T-helper 1 cell treated with Interleukin-12 subunit alpha and Interleukin-12 subunit beta and Interleukin-4 antibody, amounts not matched to agents 30 ng/mL and 1 ng/mL, for 36 hours (primary cell): ENCODE data around the gene CLEC2L. TPM values are rescaled to one million over a fixed set of nuclear protein-coding genes. Genes with fewer than 3 reads are reported as not detected.

Experiments
- intact Hi-C: fragments of 100-400 bp; cut with micrococcal nuclease; formaldehyde crosslinking; loops from one replicate; pipeline ENCODE4 v1.15.1; 2024
- total RNA-seq: library from RNA; stranded (reverse); gene quantifications from 2 replicates; pipeline ENCODE4 v1.2.3, GENCODE V29; 2022

The CLEC2L gene
- total RNA-seq, 1 donor from 2014 or later = not detected

DNA sequence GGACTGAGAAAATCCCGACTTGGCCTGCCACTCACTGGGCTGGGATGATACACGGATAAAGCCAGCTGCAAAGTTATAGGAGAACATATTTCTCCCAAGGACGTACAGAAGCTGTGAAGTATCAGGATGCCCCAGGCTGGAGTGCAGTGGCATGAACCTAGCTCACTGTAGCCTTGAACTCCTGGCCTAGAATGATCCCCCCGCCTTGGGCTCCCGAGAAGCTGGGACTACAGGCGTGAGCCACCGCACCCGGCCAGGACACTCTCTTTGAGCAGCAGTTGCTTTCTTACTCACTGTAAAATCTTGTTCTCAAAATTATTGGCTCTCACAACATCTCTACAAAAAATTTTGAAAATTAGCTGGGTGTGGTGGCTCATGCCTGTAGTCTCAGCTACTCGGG is 50.4 kb downstream of the CLEC2L start:
- intact Hi-C loops = no loop called here

DNA sequence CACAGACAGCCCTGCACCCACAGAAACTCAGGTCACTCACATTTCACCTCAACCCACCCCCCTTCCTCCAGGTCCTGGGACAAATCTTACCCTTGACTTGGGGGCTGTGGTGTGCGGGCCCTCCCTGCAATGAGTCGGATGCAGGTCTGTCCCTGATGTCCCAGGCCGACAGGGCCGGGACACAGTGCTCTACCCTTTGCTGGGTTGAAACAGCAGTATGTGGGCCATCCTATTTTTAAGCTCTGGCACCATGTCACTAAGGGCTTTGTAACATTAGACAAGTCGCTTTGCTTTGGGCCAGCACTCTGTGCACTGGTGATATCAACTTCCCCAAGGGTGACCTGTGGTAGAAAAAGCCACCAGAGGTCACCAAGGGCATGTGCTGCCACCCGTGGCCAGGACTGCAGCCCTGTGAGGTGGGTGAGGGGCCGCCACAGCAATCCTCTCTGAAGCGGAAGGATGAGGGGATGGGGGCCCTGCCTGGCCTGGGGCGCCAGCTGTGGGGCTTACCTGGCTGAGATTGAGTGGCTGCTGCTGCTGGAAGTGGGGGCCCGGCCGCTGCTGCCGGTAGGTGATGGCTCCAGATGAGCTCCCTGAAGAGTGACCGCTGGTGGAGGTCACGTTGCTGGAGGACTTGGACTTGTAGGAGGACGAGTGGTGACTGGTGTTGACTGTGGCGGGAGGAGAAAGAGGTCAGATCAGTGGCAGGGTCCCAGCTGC is 51.3 kb downstream of the CLEC2L start:
- intact Hi-C loops = no loop called here

DNA sequence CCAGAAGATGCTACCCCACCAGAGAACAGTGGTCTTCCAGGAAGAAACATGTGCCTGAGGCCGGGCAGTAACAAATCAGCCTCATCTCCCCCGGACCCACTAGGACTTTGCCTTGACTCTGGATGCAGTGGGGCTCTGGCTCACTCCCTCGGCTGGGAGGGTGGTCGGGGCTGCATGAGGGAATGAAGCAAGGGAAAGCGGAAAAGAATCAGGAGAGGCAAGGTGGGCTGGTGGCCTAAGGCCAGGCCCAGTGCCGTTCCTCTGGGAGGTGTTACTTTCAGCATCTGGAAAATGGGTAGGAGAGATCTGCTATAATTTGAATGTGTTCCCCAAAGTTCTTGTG is 51.8 kb downstream of the CLEC2L start:
- intact Hi-C loops = no loop called here

- intact Hi-C loops = no loop called here
Observed at GRCh38 chr7:139576179-139576973, 52.9 kb downstream of the CLEC2L start.

DNA sequence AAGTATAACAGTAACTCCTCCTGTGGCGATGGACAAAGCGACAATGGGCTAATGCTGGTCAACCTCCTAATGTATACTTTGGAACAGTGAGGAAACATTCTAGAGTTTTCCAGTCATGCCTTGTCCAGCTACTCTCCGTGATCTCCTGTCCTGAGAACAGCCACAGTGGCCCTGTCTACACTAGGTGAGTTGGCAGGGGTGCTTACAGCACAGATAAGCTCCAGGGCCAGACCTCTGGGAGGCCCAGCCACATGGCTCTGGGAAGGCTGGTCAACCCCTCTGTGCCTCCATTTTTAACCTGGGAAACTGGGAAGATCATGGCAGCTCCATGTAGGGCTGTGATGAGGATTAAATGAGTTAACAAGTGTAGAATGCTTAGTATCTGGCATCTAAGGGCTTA is 57.0 kb downstream of the CLEC2L start:
- intact Hi-C loops = no loop called here

DNA sequence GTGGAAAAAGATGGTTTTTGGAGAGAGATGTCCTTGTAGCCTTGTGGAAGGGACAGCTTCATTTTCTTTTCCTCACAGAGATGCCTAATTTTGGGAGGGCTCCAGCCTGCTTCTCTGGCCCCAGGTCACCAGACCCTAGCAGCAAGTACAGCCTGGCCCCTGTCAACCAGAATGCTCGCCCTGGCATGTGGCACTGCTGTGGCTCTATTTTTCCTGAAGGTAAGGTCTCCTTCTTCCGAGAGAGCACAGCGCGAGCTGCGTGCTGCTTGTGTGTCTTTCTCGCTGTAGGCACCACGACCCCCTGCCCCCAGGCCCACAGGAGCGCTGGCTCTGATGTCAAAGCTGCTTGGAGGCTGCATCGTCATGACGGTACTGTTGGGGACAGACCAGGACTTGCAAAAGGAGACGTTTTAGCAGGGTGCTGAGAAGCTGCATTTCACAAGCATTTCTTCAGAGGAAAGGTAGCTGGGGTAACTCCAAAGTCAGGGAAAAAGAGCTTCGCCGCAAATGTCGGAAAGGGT is 58.7 kb downstream of the CLEC2L start:
- intact Hi-C loops = no loop called here

DNA sequence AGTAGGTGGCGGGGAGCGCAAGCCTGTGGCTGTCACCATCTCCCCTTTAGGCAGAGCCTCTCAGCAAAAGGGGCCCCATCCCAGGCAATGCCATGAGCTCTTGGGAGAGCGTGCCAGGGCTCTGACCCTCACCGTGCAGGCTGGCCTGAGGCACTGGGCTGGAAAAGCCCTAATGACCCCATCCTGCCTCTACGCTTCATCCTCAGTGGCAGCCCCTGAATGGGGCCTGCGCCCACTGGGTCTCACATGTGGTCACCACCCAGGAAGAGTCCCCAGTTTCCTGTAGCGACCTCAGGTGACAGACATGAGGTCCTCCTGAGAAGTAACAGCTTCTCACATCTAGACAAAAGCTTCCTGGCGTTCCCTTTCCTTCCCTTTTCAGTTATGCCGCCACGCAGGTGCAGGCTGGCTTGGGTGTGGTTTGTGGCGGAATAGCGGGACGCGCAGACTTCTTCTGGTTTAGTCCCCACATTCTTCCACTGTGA is 59.2 kb downstream of the CLEC2L start:
- intact Hi-C loops = no loop called here

- intact Hi-C loops = no loop called here
Observed at GRCh38 chr7:139583826-139584553, 60.5 kb downstream of the CLEC2L start.

GRCh38 chr7:139585042-139585441 is 61.6 kb downstream of the CLEC2L start:
- intact Hi-C loops = no loop called here

DNA sequence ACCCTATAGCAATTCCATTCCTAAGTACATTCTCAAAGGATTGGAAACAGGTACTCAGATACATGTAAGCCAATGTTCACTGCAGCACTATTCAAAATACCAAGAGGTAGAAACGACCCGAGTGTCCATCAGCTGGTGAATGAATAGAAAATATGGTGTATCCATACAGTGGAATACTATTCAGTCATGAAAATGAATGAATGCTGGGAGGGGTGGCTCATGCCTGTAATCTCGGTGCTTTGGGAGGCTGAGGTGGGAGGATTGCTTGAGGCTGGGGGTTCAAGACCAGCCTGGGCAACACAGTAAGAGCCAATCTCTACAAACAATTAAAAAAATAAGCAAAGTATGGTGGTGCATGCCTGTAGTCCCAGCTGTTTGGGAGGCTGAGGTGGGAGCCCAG is 62.8 kb downstream of the CLEC2L start:
- intact Hi-C loops = no loop called here

DNA sequence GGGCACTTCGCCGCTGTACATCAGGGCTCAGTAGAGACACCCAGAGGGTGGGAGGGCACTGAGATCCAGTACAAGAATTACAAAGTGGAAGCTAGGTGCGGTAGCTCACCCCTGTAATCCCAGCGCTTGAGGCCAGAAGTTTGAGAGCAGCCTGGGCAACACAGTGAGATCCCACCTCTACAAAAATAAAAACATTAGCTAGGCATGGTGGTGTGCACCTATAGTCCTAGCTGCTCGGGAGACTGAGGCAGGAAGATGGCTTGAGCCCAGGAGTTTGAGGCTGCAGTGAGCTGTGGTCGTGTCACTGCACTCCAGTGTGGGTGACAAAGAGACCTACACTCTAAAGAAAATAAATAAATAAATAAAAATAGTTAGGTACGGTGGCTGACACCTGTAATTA is 64.0 kb downstream of the CLEC2L start:
- intact Hi-C loops = no loop called here

DNA sequence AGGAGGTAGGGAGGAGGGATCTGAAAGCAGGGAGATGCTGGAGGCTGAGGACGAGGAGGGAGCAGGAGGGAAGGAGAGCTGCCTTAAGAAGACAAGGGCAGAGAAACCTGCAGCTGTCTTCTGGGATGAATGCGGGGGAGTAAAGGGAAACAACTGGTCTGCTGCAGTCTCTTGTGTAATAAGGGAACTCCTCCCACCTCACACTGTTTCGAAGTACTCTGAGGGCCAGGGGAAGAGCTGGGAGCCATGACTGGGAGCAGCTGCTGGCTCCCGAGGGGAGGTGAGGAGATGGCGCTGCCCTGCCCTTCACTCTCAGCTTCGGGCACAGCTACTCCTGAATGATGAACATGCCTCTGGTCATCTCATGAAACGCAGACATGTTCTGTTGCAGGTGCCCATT is 65.1 kb downstream of the CLEC2L start:
- intact Hi-C loops = no loop called here

DNA sequence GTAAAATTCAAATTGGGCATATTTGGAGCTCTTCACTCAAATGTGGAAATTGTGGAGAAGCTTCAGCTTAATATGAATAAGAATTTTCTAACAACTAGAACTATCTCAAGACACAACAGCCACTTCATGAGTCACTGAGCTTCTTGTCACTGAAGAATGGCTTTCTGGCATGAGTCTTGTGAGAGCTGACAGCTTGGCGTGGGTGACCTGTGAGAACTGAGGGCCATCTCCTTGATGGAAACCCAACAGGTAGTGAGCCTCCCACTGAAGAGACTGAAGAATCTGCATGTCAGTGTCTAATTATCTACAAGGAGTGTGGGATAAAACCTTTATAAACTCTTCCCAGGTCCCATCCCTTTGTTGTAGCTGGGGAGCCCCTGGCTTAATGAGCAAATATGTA is 66.0 kb downstream of the CLEC2L start:
- intact Hi-C loops = no loop called here

GRCh38 chr7:139591550-139592195 is 68.2 kb downstream of the CLEC2L start:
- intact Hi-C loops = no loop called here

- intact Hi-C loops = no loop called here
Observed at GRCh38 chr7:139592801-139593461, 69.4 kb downstream of the CLEC2L start.

DNA sequence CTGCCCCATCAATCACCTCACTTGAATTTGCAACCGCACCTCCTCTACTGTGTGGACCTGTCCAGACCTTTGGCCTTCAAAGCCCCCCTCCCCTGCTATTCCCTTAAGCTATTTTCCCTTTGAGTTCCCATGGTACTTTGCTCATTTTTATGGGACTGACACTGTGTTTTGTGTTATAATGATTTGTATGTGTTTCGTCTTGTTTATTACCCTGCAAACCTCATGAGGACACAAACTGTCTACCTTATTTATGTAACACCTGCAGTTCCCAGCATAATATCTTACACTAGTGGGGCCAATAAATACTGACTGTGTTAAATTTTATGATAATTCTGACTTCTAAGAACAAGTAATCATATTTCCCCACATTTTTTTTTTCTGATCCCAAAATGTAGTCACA is 70.6 kb downstream of the CLEC2L start:
- intact Hi-C loops = no loop called here

Other genes with a start within 250 kb of the CLEC2L start
- gene FMC1, start 182.3 kb upstream of the CLEC2L start, total RNA-seq = 3.9 and 4.6 TPM in 2 replicates
- gene LUC7L2, start 163.8 kb upstream of the CLEC2L start, total RNA-seq = 118 and 130 TPM in 2 replicates
- gene KLRG2, start 40.0 kb upstream of the CLEC2L start, total RNA-seq = 0.12 TPM in 1 of 2 replicates, not detected in the other